ENCODE results near the gene VRK1.

VRK1 gene

DNA sequence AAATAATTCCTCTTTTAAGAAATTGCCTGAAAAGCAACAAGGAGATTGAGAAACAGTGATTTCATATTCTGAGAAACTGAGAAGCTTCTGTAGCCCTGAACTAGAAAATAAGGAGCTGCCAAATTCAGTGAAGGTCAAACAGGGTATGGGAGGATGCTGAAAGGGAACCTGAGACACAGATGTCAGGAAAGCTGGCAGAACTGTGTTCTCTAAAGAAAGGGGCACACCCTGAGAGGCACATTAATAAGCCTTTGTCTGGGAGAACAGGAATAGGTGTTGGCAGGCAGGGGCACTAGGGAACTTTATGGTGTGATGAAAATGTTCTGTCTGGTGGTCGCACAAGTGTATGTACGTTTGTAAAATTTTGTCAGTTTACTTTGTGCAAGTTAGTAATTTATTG, 29.6 kb downstream of the VRK1 start:
- no peak for DNase-seq (ENCODE audit: low spot score)

DNA sequence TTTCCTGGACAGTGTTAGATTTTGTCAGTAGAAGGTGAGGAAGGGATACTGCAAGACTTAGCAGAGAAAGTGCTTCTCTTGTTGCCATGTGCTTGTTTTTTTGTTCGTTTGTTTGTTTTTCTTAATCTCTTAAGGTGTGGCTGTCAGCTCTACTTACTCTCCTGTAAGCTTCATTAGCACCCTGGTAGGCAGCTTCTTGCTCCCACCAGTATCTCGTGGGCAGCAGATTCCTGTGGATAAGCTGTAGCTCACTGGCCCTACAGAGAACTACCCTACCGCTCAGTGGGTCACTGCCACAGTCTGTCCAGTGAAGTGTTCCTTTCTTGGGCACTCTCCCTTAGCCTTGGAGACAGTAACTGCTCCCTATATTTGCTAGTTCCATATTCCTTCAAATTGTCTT, 30.1 kb downstream of the VRK1 start:
- DNase-seq (ENCODE audit: low spot score) = no peak

- DNase-seq (ENCODE audit: low spot score) = no peak
Measured at GRCh38 chr14:96829791-96830190, 32.6 kb downstream of the VRK1 start.

DNA sequence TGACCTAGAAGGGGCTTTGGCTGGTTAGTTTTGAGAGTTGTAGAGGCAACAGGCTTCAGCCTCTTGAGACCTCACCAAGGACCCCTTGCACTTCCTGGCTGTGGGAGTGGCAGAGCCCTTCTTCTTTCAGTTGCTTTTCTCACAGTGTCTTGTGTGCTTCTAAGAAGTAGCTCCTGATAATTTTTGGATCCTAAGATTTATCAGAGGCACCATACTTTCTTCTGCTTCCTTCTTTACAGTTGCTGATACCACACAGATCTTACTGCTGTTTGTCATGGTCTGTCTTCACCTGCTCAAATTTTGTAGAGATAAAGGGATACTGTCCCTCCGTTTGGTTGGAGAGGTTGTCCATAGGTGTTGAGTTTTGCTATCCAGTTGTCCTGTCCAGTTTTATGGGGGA, 33.8 kb downstream of the VRK1 start:
- no peak for DNase-seq (ENCODE audit: low spot score)

DNA sequence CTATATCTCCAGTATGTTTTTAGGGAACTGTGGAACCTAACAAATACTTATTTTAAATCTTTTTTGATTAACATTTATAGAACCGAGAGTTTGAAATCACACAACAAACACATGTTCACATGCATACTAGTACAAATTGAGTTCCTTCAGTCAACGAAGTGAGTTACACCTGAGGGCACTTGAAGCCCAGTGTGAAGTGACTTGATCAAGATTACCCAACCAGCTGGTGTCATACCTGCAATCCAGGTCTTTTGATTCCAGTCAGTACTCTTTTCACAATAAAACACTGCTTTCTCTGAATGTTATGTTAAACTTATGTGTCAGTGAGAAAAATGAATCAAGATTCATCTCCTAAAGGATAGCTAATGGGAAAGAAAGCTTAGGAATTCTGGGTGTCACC, 35.2 kb downstream of the VRK1 start:
- no peak for DNase-seq (ENCODE audit: low spot score)

GRCh38 chr14:96838449-96838848, 41.3 kb downstream of the VRK1 start:
- DNase-seq (ENCODE audit: low spot score) = no peak

- DNase-seq (ENCODE audit: low spot score) = no peak
Measured at GRCh38 chr14:96839251-96839650, 42.1 kb downstream of the VRK1 start.

DNA sequence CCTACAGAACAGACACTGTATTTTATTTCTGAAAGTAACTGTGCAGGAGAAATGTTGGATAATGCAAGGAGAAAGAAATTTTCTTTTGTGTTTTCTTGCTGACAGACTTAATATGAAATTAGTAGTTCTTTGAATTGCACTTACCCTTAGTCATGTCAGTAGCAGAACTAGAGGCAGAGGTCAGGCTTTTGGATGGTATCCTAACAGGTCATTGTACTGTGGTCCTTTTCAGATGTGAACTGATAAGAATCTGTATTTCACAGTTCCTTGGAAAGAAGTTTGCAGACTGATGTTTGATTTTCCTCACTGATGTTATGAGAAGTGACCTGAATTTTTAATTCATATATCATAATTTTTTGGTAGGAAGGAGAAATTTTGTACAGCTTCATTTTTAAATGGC, 46.0 kb downstream of the VRK1 start:
- no peak for DNase-seq (ENCODE audit: low spot score)

DNA sequence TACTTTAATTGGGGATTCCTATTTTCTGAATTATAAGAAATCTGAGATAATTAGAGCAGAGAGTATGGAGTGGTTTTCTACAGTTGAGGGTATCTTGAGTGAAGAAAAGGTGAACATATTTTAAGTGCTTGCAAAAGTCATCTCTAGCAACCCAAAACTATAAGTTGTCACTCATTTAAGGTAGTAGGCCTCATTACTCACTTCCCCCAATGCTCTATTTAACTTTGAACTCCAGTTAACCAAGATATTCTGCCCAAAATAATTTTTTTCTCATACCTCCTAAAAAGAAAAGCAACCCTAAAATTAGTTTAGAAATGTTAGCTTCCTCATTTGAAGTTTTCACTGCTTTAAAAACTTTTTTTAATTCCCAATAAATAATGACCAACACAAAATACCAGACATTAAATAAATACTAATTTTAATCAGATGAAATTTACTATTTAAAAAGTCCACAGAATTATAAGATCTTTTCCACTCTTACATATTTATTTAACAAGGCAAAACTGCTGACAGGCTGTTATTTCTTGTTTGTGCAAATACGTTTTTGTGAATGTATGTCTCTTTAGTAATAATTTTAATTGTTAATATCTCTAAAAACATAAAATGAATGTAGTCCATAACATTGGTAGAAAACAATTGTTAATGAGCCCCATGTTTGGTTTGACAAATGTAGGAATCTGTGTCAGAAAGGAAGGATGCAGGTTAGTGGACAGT, 47.8 kb downstream of the VRK1 start:
- DNase-seq (ENCODE audit: low spot score) = no peak

- DNase-seq (ENCODE audit: low spot score) = no peak
Measured at GRCh38 chr14:96847451-96847850, 50.3 kb downstream of the VRK1 start.

GRCh38 chr14:96848011-96848410, 50.8 kb downstream of the VRK1 start:
- no peak for DNase-seq (ENCODE audit: low spot score)

DNA sequence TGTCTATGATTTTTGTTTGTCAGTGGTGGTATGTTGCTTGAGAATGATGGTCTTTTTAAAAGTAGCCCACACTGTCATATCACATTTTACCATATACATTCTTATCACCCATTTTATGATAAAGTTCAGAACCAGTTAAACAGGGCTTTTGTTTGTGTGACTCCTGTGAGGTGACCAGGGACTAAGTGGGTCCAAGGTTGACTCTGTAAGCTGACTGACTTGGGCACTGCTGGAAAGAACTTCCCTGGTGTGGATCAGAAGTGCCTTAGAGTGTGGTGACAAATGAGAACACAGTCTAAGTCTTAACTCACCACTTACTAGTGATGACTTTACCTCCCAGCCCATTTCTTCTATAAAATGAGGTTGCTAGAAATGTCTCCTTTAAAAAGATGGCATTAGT, 52.6 kb downstream of the VRK1 start:
- no peak for DNase-seq (ENCODE audit: low spot score)

- DNase-seq (ENCODE audit: low spot score) = no peak
Measured at GRCh38 chr14:96851694-96852381, 54.7 kb downstream of the VRK1 start.

GRCh38 chr14:96852823-96853422, 55.7 kb downstream of the VRK1 start:
- DNase-seq (ENCODE audit: low spot score) = peak; percentile 49

DNA sequence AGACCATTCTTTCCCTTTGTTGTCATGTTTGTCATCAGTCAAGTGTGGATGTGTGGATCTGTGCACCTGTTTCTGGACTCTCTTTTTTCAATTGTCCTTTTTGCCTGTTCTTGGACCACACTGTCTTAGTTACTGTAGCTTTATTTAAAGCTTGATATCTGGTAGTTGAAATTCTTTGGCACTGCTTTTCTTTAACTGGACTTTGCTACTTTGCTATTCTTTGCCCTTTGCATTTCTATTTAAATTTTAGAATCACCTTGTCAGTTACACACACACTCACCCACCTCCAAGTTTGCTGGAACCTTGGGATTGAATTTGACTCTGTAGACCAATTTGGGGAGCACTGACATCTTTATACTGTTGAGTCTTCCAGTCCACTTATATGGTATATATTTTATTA, 61.5 kb downstream of the VRK1 start:
- DNase-seq (ENCODE audit: low spot score) = no peak

GRCh38 chr14:96861568-96862310, 64.6 kb downstream of the VRK1 start:
- DNase-seq (ENCODE audit: low spot score) = no peak

GRCh38 chr14:96863327-96863985, 66.3 kb downstream of the VRK1 start:
- no peak for DNase-seq (ENCODE audit: low spot score)

- no peak for DNase-seq (ENCODE audit: low spot score)
Measured at GRCh38 chr14:96863986-96864330, 66.8 kb downstream of the VRK1 start.

DNA sequence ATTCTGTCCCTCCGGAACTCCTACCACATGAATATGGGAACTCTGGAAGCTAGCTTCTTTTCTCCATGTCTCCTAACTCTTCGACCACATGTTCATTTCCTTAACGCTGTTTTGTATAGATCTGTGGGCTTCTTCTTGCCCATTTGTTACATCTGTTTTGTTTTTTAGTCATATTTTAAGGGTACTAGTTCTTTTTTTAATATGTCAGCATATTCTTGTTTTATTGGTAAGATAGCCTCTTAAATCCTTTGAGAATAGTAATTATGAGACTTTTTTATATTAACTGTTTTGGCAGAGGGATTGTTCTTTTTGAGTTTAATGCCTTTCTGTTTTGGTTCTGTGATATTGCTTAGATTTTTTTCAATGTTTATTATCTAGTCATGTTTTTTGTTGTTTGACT, 70.5 kb downstream of the VRK1 start:
- no peak for DNase-seq (ENCODE audit: low spot score)

- DNase-seq (ENCODE audit: low spot score) = no peak
Measured at GRCh38 chr14:96874127-96874526, 76.9 kb downstream of the VRK1 start.

- no peak for DNase-seq (ENCODE audit: low spot score)
Measured at GRCh38 chr14:96876747-96877146, 79.6 kb downstream of the VRK1 start.

- no peak for DNase-seq (ENCODE audit: low spot score)
Measured at GRCh38 chr14:96881713-96882112, 84.5 kb downstream of the VRK1 start.

All from hematopoietic multipotent progenitor cell treated with erythropoietin and hydrocortisone succinate and interleukin-3 and kit ligand, for 15 days (in vitro differentiated cells).